Measurements from ENCODE around the gene KDM1A. TPM values are rescaled to one million over a fixed set of nuclear protein-coding genes. Genes with fewer than 3 reads are reported as not detected.

KDM1A gene
- total and polyA plus RNA-seq, 9 of the 15 experiments (the other 6 are each of a cell fraction or from before 2014, with no cell fraction given) = 59.2 to 181 (median 168) TPM

DNA sequence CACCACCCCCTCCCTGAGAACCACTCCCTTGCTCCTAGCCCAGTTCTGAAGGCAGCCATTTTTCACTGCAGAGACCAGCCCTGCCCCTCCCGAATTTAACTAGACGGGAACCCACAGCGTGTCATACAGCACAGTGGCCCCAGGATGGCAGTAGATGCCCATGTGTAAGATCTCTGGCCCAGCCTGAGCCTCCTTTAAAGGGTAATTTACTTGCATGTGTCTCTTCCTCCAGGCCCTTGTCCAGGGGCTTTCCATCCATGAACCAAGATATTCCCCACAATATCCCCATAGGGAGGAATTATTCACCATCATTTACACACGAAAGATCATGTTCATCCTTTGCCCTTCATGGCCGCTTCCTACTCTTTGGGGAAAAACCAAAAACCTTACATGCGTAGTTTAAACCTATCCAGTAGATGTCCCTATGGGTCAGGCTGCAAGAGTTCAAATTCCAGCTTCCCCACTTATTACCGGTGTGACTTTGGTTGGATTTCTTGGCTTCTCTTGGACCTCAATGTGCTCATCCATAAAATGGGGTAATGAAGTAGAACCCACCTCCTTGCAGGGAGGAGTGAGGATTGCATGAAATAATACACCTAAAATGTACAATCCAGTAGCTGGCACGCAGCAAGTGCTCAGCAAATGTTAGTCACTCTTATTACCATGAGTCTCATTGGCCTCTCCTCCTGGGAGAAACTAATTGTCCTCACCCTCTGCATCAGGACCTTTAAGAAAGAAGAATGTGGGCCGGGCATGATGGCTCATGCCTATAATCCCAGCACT lies 42.6 kb upstream of the KDM1A start (continued):
- TF ChIP-seq, protein P1, sequence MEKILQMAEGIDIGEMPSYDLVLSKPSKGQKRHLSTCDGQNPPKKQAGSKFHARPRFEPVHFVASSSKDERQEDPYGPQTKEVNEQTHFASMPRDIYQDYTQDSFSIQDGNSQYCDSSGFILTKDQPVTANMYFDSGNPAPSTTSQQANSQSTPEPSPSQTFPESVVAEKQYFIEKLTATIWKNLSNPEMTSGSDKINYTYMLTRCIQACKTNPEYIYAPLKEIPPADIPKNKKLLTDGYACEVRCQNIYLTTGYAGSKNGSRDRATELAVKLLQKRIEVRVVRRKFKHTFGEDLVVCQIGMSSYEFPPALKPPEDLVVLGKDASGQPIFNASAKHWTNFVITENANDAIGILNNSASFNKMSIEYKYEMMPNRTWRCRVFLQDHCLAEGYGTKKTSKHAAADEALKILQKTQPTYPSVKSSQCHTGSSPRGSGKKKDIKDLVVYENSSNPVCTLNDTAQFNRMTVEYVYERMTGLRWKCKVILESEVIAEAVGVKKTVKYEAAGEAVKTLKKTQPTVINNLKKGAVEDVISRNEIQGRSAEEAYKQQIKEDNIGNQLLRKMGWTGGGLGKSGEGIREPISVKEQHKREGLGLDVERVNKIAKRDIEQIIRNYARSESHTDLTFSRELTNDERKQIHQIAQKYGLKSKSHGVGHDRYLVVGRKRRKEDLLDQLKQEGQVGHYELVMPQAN (IDR thresholded peaks at IDR 0.05; ENCODE audit: borderline replicate concordance) = peak; percentile 18; the same call in 1 of the 2 replicates
- TF ChIP-seq ZNF699 (CRISPR knock-in tag; IDR thresholded peaks at IDR 0.05; ENCODE audit: insufficient replicate concordance) = no peak
- TF ChIP-seq, protein P2, sequence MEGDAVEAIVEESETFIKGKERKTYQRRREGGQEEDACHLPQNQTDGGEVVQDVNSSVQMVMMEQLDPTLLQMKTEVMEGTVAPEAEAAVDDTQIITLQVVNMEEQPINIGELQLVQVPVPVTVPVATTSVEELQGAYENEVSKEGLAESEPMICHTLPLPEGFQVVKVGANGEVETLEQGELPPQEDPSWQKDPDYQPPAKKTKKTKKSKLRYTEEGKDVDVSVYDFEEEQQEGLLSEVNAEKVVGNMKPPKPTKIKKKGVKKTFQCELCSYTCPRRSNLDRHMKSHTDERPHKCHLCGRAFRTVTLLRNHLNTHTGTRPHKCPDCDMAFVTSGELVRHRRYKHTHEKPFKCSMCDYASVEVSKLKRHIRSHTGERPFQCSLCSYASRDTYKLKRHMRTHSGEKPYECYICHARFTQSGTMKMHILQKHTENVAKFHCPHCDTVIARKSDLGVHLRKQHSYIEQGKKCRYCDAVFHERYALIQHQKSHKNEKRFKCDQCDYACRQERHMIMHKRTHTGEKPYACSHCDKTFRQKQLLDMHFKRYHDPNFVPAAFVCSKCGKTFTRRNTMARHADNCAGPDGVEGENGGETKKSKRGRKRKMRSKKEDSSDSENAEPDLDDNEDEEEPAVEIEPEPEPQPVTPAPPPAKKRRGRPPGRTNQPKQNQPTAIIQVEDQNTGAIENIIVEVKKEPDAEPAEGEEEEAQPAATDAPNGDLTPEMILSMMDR (IDR thresholded peaks at IDR 0.05 in 2 of 3, conservative IDR thresholded peaks at IDR 0.05 in 1 of 3; ENCODE audit: insufficient read depth in 2 of 3, low read depth in 1 of 3, low read length in 3 of 3) = peak; percentile 86 to 99 (median 91)
- no peak for TF ChIP-seq POU5F1 (IDR thresholded peaks at IDR 0.05; ENCODE audit: borderline replicate concordance, low read depth, low read length, partially characterized antibody)
- TF ChIP-seq ARID1B (IDR thresholded peaks at IDR 0.05) = peak; percentile 26; the same call in 1 of the 2 replicates
- TF ChIP-seq SRSF3 (IDR thresholded peaks at IDR 0.05; ENCODE audit: insufficient read depth, low read length) = no peak
- no peak for TF ChIP-seq ATF1 (CRISPR knock-in tag; IDR thresholded peaks at IDR 0.05)
- peak; percentile 41 for TF ChIP-seq ATF1 (tag; IDR thresholded peaks at IDR 0.05)
- TF ChIP-seq ILK (tag; IDR thresholded peaks at IDR 0.05; ENCODE audit: borderline replicate concordance, low read depth) = no peak
- TF ChIP-seq, protein P3, sequence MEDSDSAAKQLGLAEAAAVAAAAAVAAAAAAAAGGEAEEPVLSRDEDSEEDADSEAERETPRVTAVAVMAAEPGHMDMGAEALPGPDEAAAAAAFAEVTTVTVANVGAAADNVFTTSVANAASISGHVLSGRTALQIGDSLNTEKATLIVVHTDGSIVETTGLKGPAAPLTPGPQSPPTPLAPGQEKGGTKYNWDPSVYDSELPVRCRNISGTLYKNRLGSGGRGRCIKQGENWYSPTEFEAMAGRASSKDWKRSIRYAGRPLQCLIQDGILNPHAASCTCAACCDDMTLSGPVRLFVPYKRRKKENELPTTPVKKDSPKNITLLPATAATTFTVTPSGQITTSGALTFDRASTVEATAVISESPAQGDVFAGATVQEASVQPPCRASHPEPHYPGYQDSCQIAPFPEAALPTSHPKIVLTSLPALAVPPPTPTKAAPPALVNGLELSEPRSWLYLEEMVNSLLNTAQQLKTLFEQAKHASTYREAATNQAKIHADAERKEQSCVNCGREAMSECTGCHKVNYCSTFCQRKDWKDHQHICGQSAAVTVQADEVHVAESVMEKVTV (CRISPR knock-in tag; IDR thresholded peaks at IDR 0.05) = peak; percentile 95
- 0 out of 2 replicates have a peak, but pooled peaks have one; percentile 24 for TF ChIP-seq SPI1 (IDR thresholded peaks at IDR 0.05; ENCODE audit: borderline replicate concordance, low read depth, low read length)
- no peak for TF ChIP-seq ZNF764 (CRISPR knock-in tag; IDR thresholded peaks at IDR 0.05; ENCODE audit: low read depth)
- TF ChIP-seq TRIM28 (IDR thresholded peaks at IDR 0.05) = no peak
- TF ChIP-seq CHD4 (IDR thresholded peaks at IDR 0.05; ENCODE audit: insufficient read depth, insufficient replicate concordance, low read depth, low read length, poor library complexity, severe bottlenecking) = peak; percentile 43
- TF ChIP-seq TCF3 (CRISPR knock-in tag; IDR thresholded peaks at IDR 0.05) = 0 out of 2 replicates have a peak, but pooled peaks have one; percentile 26
- TF ChIP-seq, protein P4, sequence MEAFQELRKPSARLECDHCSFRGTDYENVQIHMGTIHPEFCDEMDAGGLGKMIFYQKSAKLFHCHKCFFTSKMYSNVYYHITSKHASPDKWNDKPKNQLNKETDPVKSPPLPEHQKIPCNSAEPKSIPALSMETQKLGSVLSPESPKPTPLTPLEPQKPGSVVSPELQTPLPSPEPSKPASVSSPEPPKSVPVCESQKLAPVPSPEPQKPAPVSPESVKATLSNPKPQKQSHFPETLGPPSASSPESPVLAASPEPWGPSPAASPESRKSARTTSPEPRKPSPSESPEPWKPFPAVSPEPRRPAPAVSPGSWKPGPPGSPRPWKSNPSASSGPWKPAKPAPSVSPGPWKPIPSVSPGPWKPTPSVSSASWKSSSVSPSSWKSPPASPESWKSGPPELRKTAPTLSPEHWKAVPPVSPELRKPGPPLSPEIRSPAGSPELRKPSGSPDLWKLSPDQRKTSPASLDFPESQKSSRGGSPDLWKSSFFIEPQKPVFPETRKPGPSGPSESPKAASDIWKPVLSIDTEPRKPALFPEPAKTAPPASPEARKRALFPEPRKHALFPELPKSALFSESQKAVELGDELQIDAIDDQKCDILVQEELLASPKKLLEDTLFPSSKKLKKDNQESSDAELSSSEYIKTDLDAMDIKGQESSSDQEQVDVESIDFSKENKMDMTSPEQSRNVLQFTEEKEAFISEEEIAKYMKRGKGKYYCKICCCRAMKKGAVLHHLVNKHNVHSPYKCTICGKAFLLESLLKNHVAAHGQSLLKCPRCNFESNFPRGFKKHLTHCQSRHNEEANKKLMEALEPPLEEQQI (IDR thresholded peaks at IDR 0.05) = no peak
- TF ChIP-seq, protein P5, sequence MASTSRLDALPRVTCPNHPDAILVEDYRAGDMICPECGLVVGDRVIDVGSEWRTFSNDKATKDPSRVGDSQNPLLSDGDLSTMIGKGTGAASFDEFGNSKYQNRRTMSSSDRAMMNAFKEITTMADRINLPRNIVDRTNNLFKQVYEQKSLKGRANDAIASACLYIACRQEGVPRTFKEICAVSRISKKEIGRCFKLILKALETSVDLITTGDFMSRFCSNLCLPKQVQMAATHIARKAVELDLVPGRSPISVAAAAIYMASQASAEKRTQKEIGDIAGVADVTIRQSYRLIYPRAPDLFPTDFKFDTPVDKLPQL (IDR thresholded peaks at IDR 0.05; ENCODE audit: extremely low read depth, insufficient read length) = no peak
- TF ChIP-seq ZNF41 (CRISPR knock-in tag; conservative IDR thresholded peaks at IDR 0.05) = no peak

All from K562 (cell line).